Measurements from ENCODE around the gene PLEKHM2. TPM values are rescaled to one million over a fixed set of nuclear protein-coding genes. Genes with fewer than 3 reads are reported as not detected.

The PLEKHM2 gene
- total RNA-seq, 2 experiments from 2014 or later = 27.5 to 45.7 TPM

DNA sequence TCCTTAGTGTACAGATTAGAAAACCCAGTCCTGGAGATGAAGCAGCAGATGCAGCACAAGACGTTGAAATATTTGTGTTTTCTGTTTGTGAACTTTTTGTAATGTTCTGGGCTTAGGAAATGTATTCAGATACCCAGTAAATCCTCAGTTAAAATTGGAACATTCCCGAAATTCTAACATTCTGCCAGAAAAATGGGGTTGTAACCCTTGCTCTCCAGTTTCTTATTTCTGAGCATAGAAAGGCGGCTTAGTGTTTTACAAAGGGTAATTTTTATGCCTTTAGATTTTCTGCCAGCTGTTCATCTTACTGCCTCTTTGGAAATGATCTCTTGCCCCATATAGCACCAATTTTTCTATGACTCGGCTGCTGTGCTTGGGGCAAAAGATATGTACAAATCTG is 46.3 kb upstream of the PLEKHM2 start:
- no peaks in the 10 kb centered on the region for H3K79me2 ChIP-seq (ENCODE audit: insufficient read depth, low read depth, low read length)
- no peak for DNase-seq (ENCODE audit: low spot score)
- no peaks in the 10 kb centered on the region for H3K4me1 ChIP-seq (ENCODE audit: insufficient read depth, low read length, poor library complexity, severe bottlenecking)
- no peak overlapping the region for H3K4me2 ChIP-seq (ENCODE audit: low read length)
- H3K36me3 ChIP-seq (ENCODE audit: insufficient read depth, low read length) = peaks cover 95% of the 10 kb centered on the region
- no peaks in the 10 kb centered on the region for H4K20me1 ChIP-seq (ENCODE audit: insufficient read depth, low read length)
- no peak overlapping the region for H3K27ac ChIP-seq (ENCODE audit: low read depth, low read length, poor library complexity, severe bottlenecking)
- TF ChIP-seq, protein P1, sequence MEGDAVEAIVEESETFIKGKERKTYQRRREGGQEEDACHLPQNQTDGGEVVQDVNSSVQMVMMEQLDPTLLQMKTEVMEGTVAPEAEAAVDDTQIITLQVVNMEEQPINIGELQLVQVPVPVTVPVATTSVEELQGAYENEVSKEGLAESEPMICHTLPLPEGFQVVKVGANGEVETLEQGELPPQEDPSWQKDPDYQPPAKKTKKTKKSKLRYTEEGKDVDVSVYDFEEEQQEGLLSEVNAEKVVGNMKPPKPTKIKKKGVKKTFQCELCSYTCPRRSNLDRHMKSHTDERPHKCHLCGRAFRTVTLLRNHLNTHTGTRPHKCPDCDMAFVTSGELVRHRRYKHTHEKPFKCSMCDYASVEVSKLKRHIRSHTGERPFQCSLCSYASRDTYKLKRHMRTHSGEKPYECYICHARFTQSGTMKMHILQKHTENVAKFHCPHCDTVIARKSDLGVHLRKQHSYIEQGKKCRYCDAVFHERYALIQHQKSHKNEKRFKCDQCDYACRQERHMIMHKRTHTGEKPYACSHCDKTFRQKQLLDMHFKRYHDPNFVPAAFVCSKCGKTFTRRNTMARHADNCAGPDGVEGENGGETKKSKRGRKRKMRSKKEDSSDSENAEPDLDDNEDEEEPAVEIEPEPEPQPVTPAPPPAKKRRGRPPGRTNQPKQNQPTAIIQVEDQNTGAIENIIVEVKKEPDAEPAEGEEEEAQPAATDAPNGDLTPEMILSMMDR (conservative IDR thresholded peaks at IDR 0.05; ENCODE audit: low read length) = no peak
- no peak for TF ChIP-seq EZH2phosphoT487 (IDR thresholded peaks at IDR 0.05; ENCODE audit: borderline replicate concordance, low read depth, low read length)
- no peak overlapping the region for H2AFZ ChIP-seq (ENCODE audit: low read length)
- TSS peak; percentile 9 for BruUV-seq (replicated peaks)
- no peak overlapping the region for H3K4me3 ChIP-seq (ENCODE audit: low read depth, low read length, poor library complexity, severe bottlenecking)
- H3K9me3 ChIP-seq (ENCODE audit: low read length) = no peaks in the 10 kb centered on the region
- intact Hi-C loops (cut with micrococcal nuclease; ENCODE audit: unreplicated experiment) = no loop called here
- CTCF ChIA-PET (ENCODE audit: unreplicated experiment) = no interaction called here
- POLR2A ChIA-PET = interaction anchor here (1.0 kb wide), 1 partner anchor 17 kb away, joined by 3 read pairs; no protein-coding TSS in a partner anchor
- no peaks in the 10 kb centered on the region for H3K9me2 ChIP-seq (ENCODE audit: insufficient read depth, low read length)

GRCh38 chr1:15639262-15639661 is 44.9 kb upstream of the PLEKHM2 start:
- H3K9me3 ChIP-seq (ENCODE audit: low read length) = no peaks in the 10 kb centered on the region
- H3K4me3 ChIP-seq (ENCODE audit: low read depth, low read length, poor library complexity, severe bottlenecking) = no peak overlapping the region
- H3K4me1 ChIP-seq (ENCODE audit: insufficient read depth, low read length, poor library complexity, severe bottlenecking) = no peaks in the 10 kb centered on the region
- H3K36me3 ChIP-seq (ENCODE audit: insufficient read depth, low read length) = peaks cover 95% of the 10 kb centered on the region
- POLR2A ChIA-PET = interaction anchor here (0.6 kb wide), 1 partner anchor 17 kb away, joined by 3 read pairs; no protein-coding TSS in a partner anchor
- no peak overlapping the region for H3K27ac ChIP-seq (ENCODE audit: low read depth, low read length, poor library complexity, severe bottlenecking)
- no peaks in the 10 kb centered on the region for H3K9me2 ChIP-seq (ENCODE audit: insufficient read depth, low read length)
- DNase-seq (ENCODE audit: low spot score) = no peak
- H3K79me2 ChIP-seq (ENCODE audit: insufficient read depth, low read depth, low read length) = no peaks in the 10 kb centered on the region
- H2AFZ ChIP-seq (ENCODE audit: low read length) = no peak overlapping the region
- intact Hi-C loops (cut with micrococcal nuclease; ENCODE audit: unreplicated experiment) = no loop called here
- TF ChIP-seq, protein P1 (conservative IDR thresholded peaks at IDR 0.05; ENCODE audit: low read length) = no peak
- no peak for TF ChIP-seq EZH2phosphoT487 (IDR thresholded peaks at IDR 0.05; ENCODE audit: borderline replicate concordance, low read depth, low read length)
- BruUV-seq (replicated peaks) = no TSS peak
- CTCF ChIA-PET (ENCODE audit: unreplicated experiment) = no interaction called here
- H4K20me1 ChIP-seq (ENCODE audit: insufficient read depth, low read length) = no peaks in the 10 kb centered on the region
- H3K4me2 ChIP-seq (ENCODE audit: low read length) = no peak overlapping the region

DNA sequence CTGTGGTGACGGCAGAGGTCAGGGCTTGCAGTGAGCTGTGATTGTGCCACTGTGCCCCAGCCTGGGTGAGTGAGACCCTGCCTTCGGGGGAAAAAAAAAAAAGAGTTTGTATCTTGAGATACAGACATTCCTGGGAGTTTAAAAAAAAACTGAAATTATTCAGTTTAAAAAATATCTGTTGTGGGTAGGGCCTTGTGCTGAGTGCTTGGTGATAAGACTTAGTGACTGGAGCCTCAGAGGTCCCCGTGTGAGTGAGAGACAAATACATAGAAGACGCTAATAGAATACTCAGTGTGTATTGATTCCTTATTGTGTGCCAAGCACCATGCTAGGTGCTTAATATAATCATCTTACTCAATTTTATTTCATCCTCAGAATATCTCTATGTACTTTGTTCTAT is 44.2 kb upstream of the PLEKHM2 start:
- no TSS peak for BruUV-seq (replicated peaks)

More for the DNA sequence above, 44.2 kb upstream of the PLEKHM2 start:
- H3K36me3 ChIP-seq (ENCODE audit: insufficient read depth, low read length) = peaks cover 94% of the 10 kb centered on the region
- TF ChIP-seq EZH2phosphoT487 (IDR thresholded peaks at IDR 0.05; ENCODE audit: borderline replicate concordance, low read depth, low read length) = no peak
- TF ChIP-seq, protein P1 (conservative IDR thresholded peaks at IDR 0.05; ENCODE audit: low read length) = no peak
- H3K9me2 ChIP-seq (ENCODE audit: insufficient read depth, low read length) = no peaks in the 10 kb centered on the region
- POLR2A ChIA-PET = no interaction called here
- no peaks in the 10 kb centered on the region for H3K4me1 ChIP-seq (ENCODE audit: insufficient read depth, low read length, poor library complexity, severe bottlenecking)
- no peak overlapping the region for H3K4me3 ChIP-seq (ENCODE audit: low read depth, low read length, poor library complexity, severe bottlenecking)
- intact Hi-C loops (cut with micrococcal nuclease; ENCODE audit: unreplicated experiment) = no loop called here
- no peaks in the 10 kb centered on the region for H4K20me1 ChIP-seq (ENCODE audit: insufficient read depth, low read length)
- no peak overlapping the region for H2AFZ ChIP-seq (ENCODE audit: low read length)
- DNase-seq (ENCODE audit: low spot score) = no peak
- H3K4me2 ChIP-seq (ENCODE audit: low read length) = no peak overlapping the region
- CTCF ChIA-PET (ENCODE audit: unreplicated experiment) = no interaction called here
- H3K27ac ChIP-seq (ENCODE audit: low read depth, low read length, poor library complexity, severe bottlenecking) = no peak overlapping the region
- no peaks in the 10 kb centered on the region for H3K79me2 ChIP-seq (ENCODE audit: insufficient read depth, low read depth, low read length)
- H3K9me3 ChIP-seq (ENCODE audit: low read length) = no peaks in the 10 kb centered on the region

Measured in OCI-LY7 (cell line).